ENCODE data around the gene TAS1R1.

The TAS1R1 gene

GRCh38 chr1:6582370-6582769 lies 27.3 kb downstream of the TAS1R1 start:
- Histone ChIP-seq H3K9ac (ENCODE audit: low read length in 2 of 2) (no peak overlapping the region), H3K27me3 (ENCODE audit: control insufficient read depth in 1 of 2, insufficient read depth in 2 of 2, low read length in 2 of 2) (no peaks in the 10 kb centered on the region), H3K4me3 (ENCODE audit: low read length in 2 of 2) (no peak overlapping the region), H3K4me1 (ENCODE audit: control insufficient read depth, insufficient read depth, low read length) (peaks cover 37% of the 10 kb centered on the region), H3K9me3 (ENCODE audit: control insufficient read depth in 2 of 2, low read length in 2 of 2) (no peaks in the 10 kb centered on the region), H3K27ac (ENCODE audit: low read length) (no peak overlapping the region), H3K36me3 (ENCODE audit: control insufficient read depth in 2 of 2, insufficient read depth in 2 of 2, low read length in 2 of 2) (peaks cover 4 to 6% of the 10 kb centered on the region in 2 donors)

- H3K9me3 ChIP-seq (ENCODE audit: control insufficient read depth in 2 of 2, low read length in 2 of 2), result no peaks in the 10 kb centered on the region
- no peaks in the 10 kb centered on the region for H3K27me3 ChIP-seq (ENCODE audit: control insufficient read depth in 1 of 2, insufficient read depth in 2 of 2, low read length in 2 of 2)
- peaks cover 42% of the 10 kb centered on the region for H3K4me1 ChIP-seq (ENCODE audit: control insufficient read depth, insufficient read depth, low read length)
- no peak overlapping the region for H3K9ac ChIP-seq (ENCODE audit: low read length in 2 of 2)
- no peak overlapping the region for H3K27ac ChIP-seq (ENCODE audit: low read length)
- H3K36me3 ChIP-seq (ENCODE audit: control insufficient read depth in 2 of 2, insufficient read depth in 2 of 2, low read length in 2 of 2), result peaks cover 4 to 20% of the 10 kb centered on the region in 2 donors
- no peak overlapping the region for H3K4me3 ChIP-seq (ENCODE audit: low read length in 2 of 2)
Observed at GRCh38 chr1:6584126-6585080, 29.3 kb downstream of the TAS1R1 start.

- H3K4me1 ChIP-seq (ENCODE audit: control insufficient read depth, insufficient read depth, low read length), result peaks cover 40% of the 10 kb centered on the region
Observed at GRCh38 chr1:6585081-6585722, 30.1 kb downstream of the TAS1R1 start.

DNA sequence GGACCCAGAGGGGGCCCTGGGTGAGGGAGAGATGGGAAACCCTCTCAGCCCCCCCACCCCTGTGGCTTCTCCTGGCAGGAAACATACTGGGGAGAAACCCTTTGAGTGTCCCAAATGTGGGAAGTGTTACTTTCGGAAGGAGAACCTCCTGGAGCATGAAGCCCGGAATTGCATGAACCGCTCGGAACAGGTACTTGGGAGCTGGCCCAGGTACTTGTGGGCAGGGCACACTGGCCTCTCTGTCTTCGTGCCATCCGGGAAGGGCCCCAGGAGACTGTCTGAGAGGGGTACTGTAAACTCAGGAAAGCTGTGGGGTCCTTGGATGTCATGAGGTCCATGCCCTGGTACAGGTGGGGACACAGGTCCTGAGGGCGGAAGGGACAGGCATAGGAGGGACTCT lies 30.7 kb downstream of the TAS1R1 start:
- H3K36me3 ChIP-seq (ENCODE audit: control insufficient read depth in 2 of 2, insufficient read depth in 2 of 2, low read length in 2 of 2), result peaks cover 16 to 32% of the 10 kb centered on the region in 2 donors
- H3K27ac ChIP-seq (ENCODE audit: low read length), result peak overlapping the region; percentile 2
- H3K9me3 ChIP-seq (ENCODE audit: control insufficient read depth in 2 of 2, low read length in 2 of 2), result no peaks in the 10 kb centered on the region
- no peak overlapping the region for H3K9ac ChIP-seq (ENCODE audit: low read length in 2 of 2)
- no peaks in the 10 kb centered on the region for H3K27me3 ChIP-seq (ENCODE audit: control insufficient read depth in 1 of 2, insufficient read depth in 2 of 2, low read length in 2 of 2)
- H3K4me1 ChIP-seq (ENCODE audit: control insufficient read depth, insufficient read depth, low read length), result peaks cover 34% of the 10 kb centered on the region
- no peak overlapping the region for H3K4me3 ChIP-seq (ENCODE audit: low read length in 2 of 2)

More at GRCh38 chr1:6585081-6585722, 30.1 kb downstream of the TAS1R1 start:
- Histone ChIP-seq H3K4me3 (ENCODE audit: low read length in 2 of 2) (no peak overlapping the region), H3K9me3 (ENCODE audit: control insufficient read depth in 2 of 2, low read length in 2 of 2) (no peaks in the 10 kb centered on the region), H3K9ac (ENCODE audit: low read length in 2 of 2) (no peak overlapping the region), H3K27ac (ENCODE audit: low read length) (no peak overlapping the region), H3K36me3 (ENCODE audit: control insufficient read depth in 2 of 2, insufficient read depth in 2 of 2, low read length in 2 of 2) (peaks cover 12 to 28% of the 10 kb centered on the region in 2 donors), H3K27me3 (ENCODE audit: control insufficient read depth in 1 of 2, insufficient read depth in 2 of 2, low read length in 2 of 2) (no peaks in the 10 kb centered on the region)

DNA sequence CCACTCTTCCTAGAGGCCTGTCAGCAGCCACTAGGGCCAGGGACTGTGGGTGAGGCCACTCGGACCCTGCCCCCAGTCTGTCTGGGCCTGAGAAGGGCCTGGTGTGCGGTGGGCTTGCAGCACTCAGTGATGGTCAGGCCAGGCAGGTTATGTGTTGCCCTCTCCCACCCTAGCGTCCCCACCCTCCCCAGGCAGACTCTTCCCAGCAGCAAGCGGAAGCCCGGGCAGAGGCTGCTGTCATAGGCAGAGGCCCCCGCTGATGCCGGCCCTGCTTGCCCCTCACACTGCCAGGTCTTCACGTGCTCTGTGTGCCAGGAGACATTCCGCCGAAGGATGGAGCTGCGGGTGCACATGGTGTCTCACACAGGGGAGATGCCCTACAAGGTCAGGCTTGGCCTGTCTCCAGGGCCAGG lies 31.3 kb downstream of the TAS1R1 start:
- H3K4me3 ChIP-seq (ENCODE audit: low read length in 2 of 2), result no peak overlapping the region
- peak overlapping the region; percentile 53 for H3K27ac ChIP-seq (ENCODE audit: low read length)
- peaks cover 32% of the 10 kb centered on the region for H3K4me1 ChIP-seq (ENCODE audit: control insufficient read depth, insufficient read depth, low read length)
- H3K27me3 ChIP-seq (ENCODE audit: control insufficient read depth in 1 of 2, insufficient read depth in 2 of 2, low read length in 2 of 2), result no peaks in the 10 kb centered on the region
- no peaks in the 10 kb centered on the region for H3K9me3 ChIP-seq (ENCODE audit: control insufficient read depth in 2 of 2, low read length in 2 of 2)
- no peak overlapping the region for H3K9ac ChIP-seq (ENCODE audit: low read length in 2 of 2)
- peaks cover 16 to 35% of the 10 kb centered on the region in 2 donors for H3K36me3 ChIP-seq (ENCODE audit: control insufficient read depth in 2 of 2, insufficient read depth in 2 of 2, low read length in 2 of 2)

DNA sequence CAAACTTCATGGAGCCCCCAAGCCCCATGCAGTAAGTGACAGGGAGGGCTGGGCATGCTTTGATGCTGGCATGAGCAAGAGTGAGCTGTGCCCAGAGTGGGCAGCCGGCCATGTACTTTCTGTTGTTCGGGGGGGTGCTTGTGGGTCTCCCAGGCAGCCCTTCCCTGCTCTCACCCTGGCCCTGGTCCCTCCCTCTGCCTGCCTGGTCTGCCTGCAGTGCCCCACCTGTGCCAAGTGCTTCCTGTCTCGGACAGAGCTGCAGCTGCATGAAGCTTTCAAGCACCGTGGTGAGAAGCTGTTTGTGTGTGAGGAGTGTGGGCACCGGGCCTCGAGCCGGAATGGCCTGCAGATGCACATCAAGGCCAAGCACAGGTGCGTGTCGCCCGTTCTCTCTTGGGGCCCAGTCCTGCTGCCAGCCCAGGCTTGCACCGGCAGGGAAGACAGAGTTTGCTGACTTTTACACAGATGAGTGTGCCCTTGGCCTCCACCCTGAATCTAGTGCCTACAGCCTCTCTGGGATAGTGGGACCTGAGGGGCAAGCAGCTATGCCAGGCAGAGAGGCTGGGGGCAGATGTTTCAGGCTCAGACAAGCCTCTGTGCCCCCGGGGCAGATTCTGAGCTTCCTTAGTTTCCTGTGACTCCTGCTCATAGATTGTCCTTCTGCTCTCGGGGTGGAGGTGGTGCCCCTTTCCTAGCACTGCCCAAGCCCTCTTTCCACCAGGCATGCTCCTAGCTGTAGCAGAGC lies 32.3 kb downstream of the TAS1R1 start:
- Histone ChIP-seq H3K9me3 (ENCODE audit: control insufficient read depth in 2 of 2, low read length in 2 of 2) (no peaks in the 10 kb centered on the region), H3K27ac (ENCODE audit: low read length) (peak overlapping the region; percentile 53), H3K4me1 (ENCODE audit: control insufficient read depth, insufficient read depth, low read length) (peaks cover 33% of the 10 kb centered on the region), H3K36me3 (ENCODE audit: control insufficient read depth in 2 of 2, insufficient read depth in 2 of 2, low read length in 2 of 2) (peaks cover 15 to 32% of the 10 kb centered on the region in 2 donors), H3K27me3 (ENCODE audit: control insufficient read depth in 1 of 2, insufficient read depth in 2 of 2, low read length in 2 of 2) (no peaks in the 10 kb centered on the region), H3K4me3 (ENCODE audit: low read length in 2 of 2) (peak overlapping the region in 1 of 2 donors; percentile 3), H3K9ac (ENCODE audit: low read length in 2 of 2) (peak overlapping the region in 1 of 2 donors; percentile 28)

DNA sequence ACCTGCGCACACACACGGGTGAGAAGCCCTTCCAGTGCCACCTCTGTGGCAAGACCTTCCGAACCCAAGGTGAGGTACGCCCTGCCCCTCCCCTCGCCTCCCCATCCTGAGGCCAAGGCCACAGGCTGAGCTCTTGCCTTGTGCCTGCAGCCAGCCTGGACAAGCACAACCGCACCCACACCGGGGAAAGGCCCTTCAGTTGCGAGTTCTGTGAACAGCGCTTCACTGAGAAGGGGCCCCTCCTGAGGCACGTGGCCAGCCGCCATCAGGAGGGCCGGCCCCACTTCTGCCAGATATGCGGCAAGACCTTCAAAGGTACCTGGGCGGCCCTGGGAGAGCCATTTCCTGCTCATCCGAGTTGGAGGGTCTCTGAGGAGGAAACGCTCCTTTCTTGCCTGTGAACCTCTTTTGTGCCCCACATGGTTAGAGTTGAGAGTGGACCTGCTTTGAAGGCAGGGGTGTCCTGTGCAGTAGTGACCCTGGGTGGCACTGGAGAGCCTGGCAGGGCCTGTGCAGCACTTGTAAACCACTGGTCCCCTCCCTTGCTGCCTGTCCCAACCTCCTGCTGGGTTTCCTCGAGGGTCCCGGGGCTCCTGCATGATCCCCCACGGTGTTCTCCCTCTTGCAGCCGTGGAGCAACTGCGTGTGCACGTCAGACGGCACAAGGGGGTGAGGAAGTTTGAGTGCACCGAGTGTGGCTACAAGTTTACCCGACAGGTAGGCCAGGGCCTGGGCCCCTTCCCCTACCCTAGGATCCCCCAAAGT lies 33.2 kb downstream of the TAS1R1 start:
- peaks cover 37% of the 10 kb centered on the region for H3K4me1 ChIP-seq (ENCODE audit: control insufficient read depth, insufficient read depth, low read length)
- H3K9me3 ChIP-seq (ENCODE audit: control insufficient read depth in 2 of 2, low read length in 2 of 2), result no peaks in the 10 kb centered on the region
- H3K36me3 ChIP-seq (ENCODE audit: control insufficient read depth in 2 of 2, insufficient read depth in 2 of 2, low read length in 2 of 2), result peaks cover 24 to 41% of the 10 kb centered on the region in 2 donors
- H3K4me3 ChIP-seq (ENCODE audit: low read length in 2 of 2), result no peak overlapping the region
- H3K9ac ChIP-seq (ENCODE audit: low read length in 2 of 2), result no peak overlapping the region
- H3K27ac ChIP-seq (ENCODE audit: low read length), result peak overlapping the region; percentile 53
- no peaks in the 10 kb centered on the region for H3K27me3 ChIP-seq (ENCODE audit: control insufficient read depth in 1 of 2, insufficient read depth in 2 of 2, low read length in 2 of 2)

GRCh38 chr1:6588893-6589520 lies 33.9 kb downstream of the TAS1R1 start:
- Histone ChIP-seq H3K4me3 (ENCODE audit: low read length in 2 of 2) (no peak overlapping the region), H3K4me1 (ENCODE audit: control insufficient read depth, insufficient read depth, low read length) (peaks cover 39% of the 10 kb centered on the region), H3K27me3 (ENCODE audit: control insufficient read depth in 1 of 2, insufficient read depth in 2 of 2, low read length in 2 of 2) (no peaks in the 10 kb centered on the region), H3K36me3 (ENCODE audit: control insufficient read depth in 2 of 2, insufficient read depth in 2 of 2, low read length in 2 of 2) (peaks cover 30 to 48% of the 10 kb centered on the region in 2 donors), H3K27ac (ENCODE audit: low read length) (peak overlapping the region; percentile 53), H3K9me3 (ENCODE audit: control insufficient read depth in 2 of 2, low read length in 2 of 2) (no peaks in the 10 kb centered on the region), H3K9ac (ENCODE audit: low read length in 2 of 2) (no peak overlapping the region)

DNA sequence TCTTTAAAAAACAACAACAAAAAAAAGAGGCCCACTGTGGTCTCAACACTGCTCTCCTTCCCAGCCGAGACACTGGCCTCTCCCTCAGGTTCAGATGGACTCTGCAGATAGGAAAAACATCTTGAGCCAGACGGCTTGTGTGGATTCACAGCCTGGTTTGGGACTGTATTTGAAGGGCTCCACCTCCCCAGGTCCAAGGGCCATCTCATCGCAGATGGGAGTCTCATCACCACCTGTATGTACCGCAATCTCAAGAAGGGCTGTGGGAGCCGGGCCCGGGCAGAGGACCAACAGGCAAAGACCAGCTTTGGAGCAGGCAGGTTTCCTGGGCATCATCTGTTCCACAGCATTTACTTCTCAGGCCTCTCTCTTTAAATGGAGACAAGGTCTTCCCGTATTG lies 34.9 kb downstream of the TAS1R1 start:
- no peak overlapping the region for H3K4me3 ChIP-seq (ENCODE audit: low read length in 2 of 2)
- no peak overlapping the region for H3K9ac ChIP-seq (ENCODE audit: low read length in 2 of 2)
- no peak overlapping the region for H3K27ac ChIP-seq (ENCODE audit: low read length)
- peaks cover 39% of the 10 kb centered on the region for H3K4me1 ChIP-seq (ENCODE audit: control insufficient read depth, insufficient read depth, low read length)
- no peaks in the 10 kb centered on the region for H3K27me3 ChIP-seq (ENCODE audit: control insufficient read depth in 1 of 2, insufficient read depth in 2 of 2, low read length in 2 of 2)
- peaks cover 38 to 56% of the 10 kb centered on the region in 2 donors for H3K36me3 ChIP-seq (ENCODE audit: control insufficient read depth in 2 of 2, insufficient read depth in 2 of 2, low read length in 2 of 2)
- H3K9me3 ChIP-seq (ENCODE audit: control insufficient read depth in 2 of 2, low read length in 2 of 2), result no peaks in the 10 kb centered on the region

Data from stomach smooth muscle (tissue), 2 donors.